PFSK-1 (cell line): ENCODE data around the gene PSMC5.
A peak's percentile ranks its signal among the peaks of the same experiment; 100 is the strongest.

Experiments
- FOXP2 ChIP-seq: optimal IDR thresholded peaks from 2 replicates; pipeline ENCODE3; 2011; ENCODE audit warnings: borderline replicate concordance, control low read depth, inconsistent platforms; ENCODE audit not compliant: insufficient read depth; ENCODE audit errors: extremely low read length, extremely low read depth
- POLR2AphosphoS5 ChIP-seq: IDR thresholded peaks from 2 replicates; pipeline ENCODE4 v1.6.1; 2012; ENCODE audit warnings: low read depth, mild to moderate bottlenecking, control low read depth, low read length, moderate library complexity
- REST ChIP-seq, 2 experiments: IDR thresholded peaks; 2 replicates each; pipeline versions ENCODE4 v1.6.1 to v1.8.0; 2011 to 2012; ENCODE audit warnings: low read depth in 2 of 2, low read length in 2 of 2, control low read depth in 1 of 2, inconsistent platforms in 1 of 2, mild to moderate bottlenecking in 1 of 2, moderate library complexity in 1 of 2; ENCODE audit not compliant: insufficient read depth in 1 of 2
- SIN3A ChIP-seq: IDR thresholded peaks from 2 replicates; pipeline ENCODE4 v1.6.1; 2012; ENCODE audit warnings: mild to moderate bottlenecking, low read length, moderate library complexity, borderline replicate concordance; ENCODE audit not compliant: insufficient read depth
- TAF1 ChIP-seq: IDR thresholded peaks from 2 replicates; pipeline ENCODE4 v1.6.1; 2012; ENCODE audit warnings: low read length, control low read depth, borderline replicate concordance; ENCODE audit not compliant: insufficient read depth

PSMC5 gene

DNA sequence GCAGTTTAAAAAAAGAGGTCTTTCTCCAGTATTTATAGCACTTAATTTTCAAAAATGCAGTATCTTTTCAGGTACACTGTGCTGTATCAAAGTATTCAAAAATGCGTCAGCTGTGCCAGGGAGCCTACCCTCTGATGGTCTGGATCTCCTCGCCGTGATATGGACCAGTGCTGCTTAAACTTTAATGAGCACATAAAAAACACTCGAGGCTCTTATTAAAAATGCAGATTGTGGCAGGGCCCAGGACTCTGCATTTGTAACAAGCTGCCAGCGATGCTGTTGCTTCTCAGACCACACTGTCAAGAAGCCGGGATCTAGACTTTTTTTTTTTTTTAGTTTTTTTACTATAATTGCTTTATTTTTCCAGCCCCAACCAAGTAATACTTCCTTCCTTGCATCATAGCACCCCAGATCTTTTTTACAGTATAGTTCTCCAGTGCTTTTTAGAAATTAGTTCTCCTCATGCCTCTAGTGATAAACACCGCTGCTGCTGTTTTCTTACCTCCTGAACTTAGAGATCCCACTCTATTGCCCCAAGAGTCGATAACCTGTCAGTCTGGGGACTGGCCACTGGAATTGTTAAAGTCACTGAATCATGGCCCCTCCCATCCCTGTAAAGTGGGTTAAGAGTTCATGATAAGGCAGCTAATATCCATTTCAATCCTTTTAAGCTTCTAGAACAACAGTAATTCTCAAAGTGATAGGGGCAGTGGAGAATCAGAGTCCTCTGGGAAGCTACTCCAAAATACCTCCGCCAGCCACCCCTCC is 16.9 kb downstream of the PSMC5 start:
- TF ChIP-seq REST (IDR thresholded peaks at IDR 0.05; ENCODE audit: insufficient read depth in 1 of 2, low read depth in 2 of 2, low read length in 2 of 2) (no peak), TAF1 (no peak), POLR2AphosphoS5 (no peak), FOXP2 (no peak)

DNA sequence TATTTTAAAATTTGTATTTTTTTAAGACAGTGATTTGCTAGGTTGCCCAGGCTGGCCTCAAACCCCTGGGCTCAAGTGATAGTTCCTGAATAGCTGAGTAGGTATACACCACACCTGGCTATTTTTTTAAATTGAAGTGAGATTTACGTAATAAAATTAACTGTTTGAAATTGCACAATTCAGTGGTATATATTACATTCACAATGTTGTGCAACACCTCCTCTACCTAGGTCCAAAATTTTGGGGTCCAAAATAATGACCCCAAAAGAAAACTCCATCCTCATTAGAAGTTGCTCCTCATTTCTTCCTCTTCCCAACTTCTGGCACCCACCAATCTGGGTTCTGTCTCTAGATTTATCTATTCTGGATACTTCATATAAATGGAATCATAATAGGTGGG is 18.3 kb downstream of the PSMC5 start:
- TF ChIP-seq TAF1 (no peak), SIN3A (no peak)

DNA sequence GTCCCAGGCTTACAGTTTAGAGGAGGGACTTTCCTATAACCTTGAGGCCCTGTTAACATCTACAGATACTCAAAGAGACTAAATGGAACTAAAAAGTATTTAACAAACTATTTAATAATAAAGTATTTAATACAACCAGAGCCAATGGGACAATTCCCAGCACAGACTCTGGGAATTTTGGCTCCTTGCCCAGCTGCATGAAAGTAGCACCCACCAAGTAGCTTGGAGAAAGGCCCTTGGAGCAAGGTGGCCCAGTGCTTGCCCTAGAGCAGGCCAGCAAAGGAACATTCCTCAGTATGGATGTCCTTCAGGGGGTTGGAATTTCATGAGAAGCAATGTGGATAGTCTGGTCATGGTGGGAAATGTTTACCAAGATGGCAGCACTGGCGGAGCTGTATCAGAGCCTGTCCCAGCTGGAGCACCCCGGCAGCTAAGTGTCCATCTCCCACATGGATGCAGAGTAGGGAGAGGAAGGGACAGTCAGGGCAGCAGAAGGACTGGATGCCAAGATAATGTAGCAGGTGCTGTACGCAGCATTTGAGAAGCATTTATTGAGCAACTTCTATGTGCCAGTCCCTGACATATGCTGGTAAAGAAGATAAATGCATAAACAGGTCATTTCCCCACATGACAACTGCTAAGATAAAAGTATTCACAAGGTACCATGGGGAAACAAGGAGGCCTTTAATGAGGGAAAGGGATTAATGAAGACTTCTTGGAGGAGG is 20.5 kb downstream of the PSMC5 start:
- TF ChIP-seq REST (IDR thresholded peaks at IDR 0.05; ENCODE audit: insufficient read depth in 1 of 2, low read depth in 2 of 2, low read length in 2 of 2) (no peak), SIN3A (no peak), TAF1 (no peak), POLR2AphosphoS5 (no peak), FOXP2 (no peak)

GRCh38 chr17:63848834-63849689 is 21.8 kb downstream of the PSMC5 start:
- TF ChIP-seq POLR2AphosphoS5 (no peak), REST (IDR thresholded peaks at IDR 0.05; ENCODE audit: insufficient read depth in 1 of 2, low read depth in 2 of 2, low read length in 2 of 2) (no peak), FOXP2 (no peak), SIN3A (no peak), TAF1 (no peak)

DNA sequence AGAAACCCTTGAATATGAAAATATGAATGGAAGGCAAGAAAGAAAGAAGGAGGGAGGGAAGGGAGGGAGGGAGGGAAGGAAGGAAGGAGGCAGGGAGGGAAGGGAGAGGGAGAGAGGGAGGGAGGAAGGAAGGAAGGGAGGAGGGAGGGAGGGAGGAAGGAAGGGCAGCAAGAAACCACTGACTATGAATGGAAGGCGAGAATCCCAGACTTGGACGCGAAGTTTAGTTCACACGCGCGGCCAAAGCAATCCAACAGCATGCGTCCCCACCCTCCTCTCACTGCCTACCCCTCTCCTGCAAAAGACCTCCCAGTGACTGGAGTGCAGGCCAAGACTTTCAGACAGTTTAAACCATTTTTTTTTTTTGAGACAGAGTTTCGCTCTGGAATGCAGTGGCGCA is 23.2 kb downstream of the PSMC5 start:
- TF ChIP-seq SIN3A (0 out of 2 replicates have a peak, but pooled peaks have one; percentile 33), REST (IDR thresholded peaks at IDR 0.05; ENCODE audit: insufficient read depth in 1 of 2, low read depth in 2 of 2, low read length in 2 of 2) (no peak)
